Measurements from ENCODE around the gene C8A. TPM values are rescaled to one million over a fixed set of nuclear protein-coding genes. Genes with fewer than 3 reads are reported as not detected.

C8A gene
- polyA plus RNA-seq, 2 donors, result not detected

DNA sequence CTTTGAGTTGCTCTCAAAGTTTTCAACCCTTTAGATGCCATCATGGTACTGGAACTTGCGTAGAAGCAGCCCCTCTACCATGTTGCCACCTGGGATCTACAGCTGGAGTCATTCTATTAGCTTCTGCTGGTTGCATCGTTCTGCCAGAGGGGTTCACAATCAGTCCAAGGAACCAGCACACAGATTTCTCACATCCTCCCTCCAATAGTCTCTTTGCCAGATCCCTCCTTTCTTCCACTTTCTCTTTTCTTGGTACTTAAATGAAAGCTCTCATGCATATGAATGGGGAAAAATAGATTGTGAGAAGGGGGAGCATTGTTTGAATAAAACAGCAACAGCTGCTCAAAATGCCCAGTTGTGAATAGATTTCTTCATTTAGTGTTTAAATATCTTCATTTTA, 4.2 kb upstream of the C8A start:
- no peaks in the 10 kb centered on the region for H3K4me1 ChIP-seq (ENCODE audit: control insufficient read depth in 2 of 2, insufficient read depth in 2 of 2, low read length in 1 of 2)
- H3K27ac ChIP-seq (ENCODE audit: low read depth in 2 of 2, low read length in 1 of 2), result no peak overlapping the region
- no peaks in the 10 kb centered on the region for H3K27me3 ChIP-seq (ENCODE audit: control insufficient read depth in 1 of 2, insufficient read depth in 2 of 2, low read length in 2 of 2)
- no peaks in the 10 kb centered on the region for H3K9me3 ChIP-seq (ENCODE audit: control insufficient read depth in 2 of 2, insufficient read depth in 1 of 2, low read depth in 1 of 2, low read length in 1 of 2)
- H3K4me3 ChIP-seq (ENCODE audit: low read depth in 1 of 2, low read length in 2 of 2), result no peak overlapping the region
- WGBS, 2 donors, result 82 to 93% methylated on average over 2 of the region's 2 CpGs
- no peaks in the 10 kb centered on the region for H3K36me3 ChIP-seq (ENCODE audit: control insufficient read depth in 2 of 2, insufficient read depth in 2 of 2, low read length in 1 of 2)

DNA sequence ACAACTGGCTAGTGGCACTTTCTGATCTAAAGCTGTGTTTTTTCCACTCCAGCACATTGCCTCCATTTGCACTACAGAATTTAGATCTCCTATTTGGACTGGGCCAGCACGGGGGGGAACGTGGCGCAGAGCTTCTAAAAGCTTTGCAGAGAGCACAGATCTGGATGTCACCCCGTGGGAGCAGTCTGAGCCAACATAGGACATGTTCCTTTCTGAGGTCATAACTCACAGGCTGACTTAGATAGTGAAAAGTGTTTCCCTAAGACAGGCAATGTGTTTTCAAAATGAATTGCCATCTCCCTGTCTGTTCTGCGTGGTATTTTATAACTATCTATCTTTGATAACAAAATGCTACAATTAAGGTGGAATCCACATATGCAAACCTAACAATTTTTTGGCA, 3.7 kb upstream of the C8A start:
- no peaks in the 10 kb centered on the region for H3K4me1 ChIP-seq (ENCODE audit: control insufficient read depth in 2 of 2, insufficient read depth in 2 of 2, low read length in 1 of 2)
- H3K9me3 ChIP-seq (ENCODE audit: control insufficient read depth in 2 of 2, insufficient read depth in 1 of 2, low read depth in 1 of 2, low read length in 1 of 2), result no peaks in the 10 kb centered on the region
- no peaks in the 10 kb centered on the region for H3K36me3 ChIP-seq (ENCODE audit: control insufficient read depth in 2 of 2, insufficient read depth in 2 of 2, low read length in 1 of 2)
- no peak overlapping the region for H3K4me3 ChIP-seq (ENCODE audit: low read depth in 1 of 2, low read length in 2 of 2)
- WGBS, 2 donors, result 82 to 87% methylated on average over 5 of the region's 5 CpGs
- H3K27ac ChIP-seq (ENCODE audit: low read depth in 2 of 2, low read length in 1 of 2), result no peak overlapping the region
- H3K27me3 ChIP-seq (ENCODE audit: control insufficient read depth in 1 of 2, insufficient read depth in 2 of 2, low read length in 2 of 2), result no peaks in the 10 kb centered on the region

DNA sequence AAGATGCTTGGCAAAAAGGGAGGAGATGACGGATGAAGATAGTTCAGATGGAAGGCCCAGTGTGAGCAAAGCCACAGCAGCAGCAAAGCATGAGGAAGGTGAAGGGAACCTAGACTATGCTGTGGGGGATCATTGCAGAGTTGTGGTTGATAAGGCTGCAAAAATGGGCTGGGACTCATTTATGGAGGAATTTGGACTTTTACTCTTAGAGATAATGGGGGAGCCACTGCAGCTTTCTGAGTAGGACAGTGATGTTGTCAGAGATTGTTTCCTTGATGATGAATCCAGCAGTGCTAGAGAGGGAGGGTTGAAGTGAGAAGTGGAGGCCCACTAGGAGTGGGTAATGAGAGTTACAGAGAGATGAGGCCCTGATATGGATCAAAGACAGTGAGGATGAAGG, 2.1 kb upstream of the C8A start:
- no peak overlapping the region for H3K4me3 ChIP-seq (ENCODE audit: low read depth in 1 of 2, low read length in 2 of 2)
- 25 to 43% methylated on average over 1 of the region's 1 CpG for whole genome bisulfite sequencing, 2 donors
- no peaks in the 10 kb centered on the region for H3K4me1 ChIP-seq (ENCODE audit: control insufficient read depth in 2 of 2, insufficient read depth in 2 of 2, low read length in 1 of 2)
- H3K36me3 ChIP-seq (ENCODE audit: control insufficient read depth in 2 of 2, insufficient read depth in 2 of 2, low read length in 1 of 2), result no peaks in the 10 kb centered on the region
- no peaks in the 10 kb centered on the region for H3K27me3 ChIP-seq (ENCODE audit: control insufficient read depth in 1 of 2, insufficient read depth in 2 of 2, low read length in 2 of 2)
- H3K27ac ChIP-seq (ENCODE audit: low read depth in 2 of 2, low read length in 1 of 2), result no peak overlapping the region
- H3K9me3 ChIP-seq (ENCODE audit: control insufficient read depth in 2 of 2, insufficient read depth in 1 of 2, low read depth in 1 of 2, low read length in 1 of 2), result no peaks in the 10 kb centered on the region

DNA sequence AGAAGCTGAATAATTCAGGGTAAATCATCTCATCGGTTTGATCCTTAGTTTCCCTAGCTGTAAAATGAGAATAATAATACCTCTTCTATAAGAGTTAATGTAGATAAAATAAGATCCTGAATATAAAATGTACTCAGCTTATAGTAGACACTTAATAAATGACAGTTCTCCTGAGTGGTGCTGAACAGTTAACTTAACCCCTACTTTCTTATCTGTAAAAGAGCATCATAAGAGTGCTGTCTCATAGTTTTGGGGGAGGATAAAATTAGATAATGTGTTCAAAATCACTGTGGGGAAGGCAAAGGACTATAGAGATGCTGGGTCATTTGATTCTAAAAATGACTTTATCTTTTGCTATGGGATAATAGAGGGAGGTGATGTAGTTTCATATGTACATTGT, 593 bp downstream of the C8A start:
- no peaks in the 10 kb centered on the region for H3K27me3 ChIP-seq (ENCODE audit: control insufficient read depth in 1 of 2, insufficient read depth in 2 of 2, low read length in 2 of 2)
- H3K4me1 ChIP-seq (ENCODE audit: control insufficient read depth in 2 of 2, insufficient read depth in 2 of 2, low read length in 1 of 2), result no peaks in the 10 kb centered on the region
- H3K36me3 ChIP-seq (ENCODE audit: control insufficient read depth in 2 of 2, insufficient read depth in 2 of 2, low read length in 1 of 2), result no peaks in the 10 kb centered on the region
- no peak overlapping the region for H3K27ac ChIP-seq (ENCODE audit: low read depth in 2 of 2, low read length in 1 of 2)
- H3K4me3 ChIP-seq (ENCODE audit: low read depth in 1 of 2, low read length in 2 of 2), result no peak overlapping the region
- H3K9me3 ChIP-seq (ENCODE audit: control insufficient read depth in 2 of 2, insufficient read depth in 1 of 2, low read depth in 1 of 2, low read length in 1 of 2), result no peaks in the 10 kb centered on the region
- WGBS, 2 donors, result 70 to 89% methylated on average over 1 of the region's 1 CpG

DNA sequence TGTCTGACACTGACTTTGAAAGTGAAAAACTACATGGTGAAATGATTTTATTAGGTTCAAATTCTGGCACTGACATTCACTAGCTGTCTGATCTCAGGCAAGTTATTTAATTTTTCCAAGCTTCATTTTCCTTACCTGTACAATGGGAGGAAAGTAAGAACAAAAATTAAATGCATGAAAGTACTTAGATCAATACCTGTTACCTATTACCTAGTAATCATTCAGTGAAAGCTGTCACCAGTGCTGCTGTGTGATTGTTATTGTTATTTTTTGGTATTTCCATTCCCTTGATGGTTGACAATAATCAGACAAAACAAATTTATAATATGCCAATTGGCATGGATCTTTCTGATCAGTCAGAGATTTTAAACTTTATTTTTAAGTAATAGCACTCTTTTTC, 1.6 kb downstream of the C8A start:
- Histone ChIP-seq H3K4me3 (ENCODE audit: low read depth in 1 of 2, low read length in 2 of 2) (no peak overlapping the region), H3K27ac (ENCODE audit: low read depth in 2 of 2, low read length in 1 of 2) (no peak overlapping the region), H3K36me3 (ENCODE audit: control insufficient read depth in 2 of 2, insufficient read depth in 2 of 2, low read length in 1 of 2) (no peaks in the 10 kb centered on the region), H3K9me3 (ENCODE audit: control insufficient read depth in 2 of 2, insufficient read depth in 1 of 2, low read depth in 1 of 2, low read length in 1 of 2) (no peaks in the 10 kb centered on the region), H3K4me1 (ENCODE audit: control insufficient read depth in 2 of 2, insufficient read depth in 2 of 2, low read length in 1 of 2) (no peaks in the 10 kb centered on the region), H3K27me3 (ENCODE audit: control insufficient read depth in 1 of 2, insufficient read depth in 2 of 2, low read length in 2 of 2) (no peaks in the 10 kb centered on the region)

DNA sequence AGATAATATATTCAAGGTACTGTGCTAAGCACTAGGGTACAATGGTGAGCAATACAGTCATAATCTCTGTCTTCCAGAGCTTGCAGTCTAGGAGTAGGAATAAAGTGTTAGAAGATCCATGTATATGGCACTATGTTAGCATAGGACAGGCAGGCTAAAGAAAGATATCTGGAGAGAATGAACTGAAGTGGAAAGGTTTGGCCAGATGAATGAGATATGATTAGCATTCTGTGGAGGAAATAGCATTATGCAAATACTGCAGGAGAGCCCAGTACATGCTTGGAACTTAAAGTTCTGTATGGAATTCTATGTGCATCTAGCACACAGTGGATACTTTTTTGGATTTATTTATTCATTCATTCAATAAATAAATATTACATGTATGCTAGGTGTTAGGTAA, 4.7 kb downstream of the C8A start:
- Histone ChIP-seq H3K4me1 (ENCODE audit: control insufficient read depth in 2 of 2, insufficient read depth in 2 of 2, low read length in 1 of 2) (no peaks in the 10 kb centered on the region), H3K9me3 (ENCODE audit: control insufficient read depth in 2 of 2, insufficient read depth in 1 of 2, low read depth in 1 of 2, low read length in 1 of 2) (no peaks in the 10 kb centered on the region), H3K36me3 (ENCODE audit: control insufficient read depth in 2 of 2, insufficient read depth in 2 of 2, low read length in 1 of 2) (no peaks in the 10 kb centered on the region)

DNA sequence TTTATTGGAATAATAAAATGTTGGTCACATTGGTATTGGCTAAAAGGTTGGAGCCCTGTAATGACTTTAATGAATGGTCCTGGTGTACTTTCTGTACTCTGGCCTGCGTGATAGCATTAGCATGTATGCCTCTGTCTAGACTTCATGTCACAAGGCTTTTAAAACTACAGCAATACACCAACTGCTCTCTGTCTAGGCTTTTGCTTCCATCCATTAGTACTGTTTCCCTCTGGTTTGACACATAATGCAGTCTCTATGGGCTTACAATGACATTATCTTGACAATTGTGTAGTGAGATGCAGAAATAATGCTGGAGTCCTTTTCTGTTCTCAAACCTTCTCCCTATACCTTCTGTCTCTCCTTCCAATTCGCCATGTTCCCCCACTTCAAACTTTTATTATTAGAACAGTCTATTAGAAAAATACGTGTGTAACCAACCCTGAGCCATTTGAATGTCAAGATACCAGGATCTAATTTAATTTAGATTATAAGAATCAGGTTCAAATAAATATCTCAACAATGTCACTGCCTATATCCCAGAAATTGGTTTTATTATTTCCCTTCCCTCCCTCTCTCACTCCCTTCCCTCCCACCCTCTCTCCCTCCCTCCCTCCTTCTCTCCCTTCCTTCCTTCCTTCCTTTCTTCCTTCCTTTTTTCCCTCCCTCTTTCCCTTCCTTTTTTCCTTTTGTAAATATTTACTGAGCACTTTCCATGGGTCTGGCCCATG, 8.8 kb downstream of the C8A start:
- H3K9me3 ChIP-seq (ENCODE audit: control insufficient read depth in 2 of 2, insufficient read depth in 1 of 2, low read depth in 1 of 2, low read length in 1 of 2), result no peaks in the 10 kb centered on the region
- no peaks in the 10 kb centered on the region for H3K36me3 ChIP-seq (ENCODE audit: control insufficient read depth in 2 of 2, insufficient read depth in 2 of 2, low read length in 1 of 2)
- WGBS, 2 donors, result 75% methylated on average over 3 of the region's 3 CpGs
- no peak overlapping the region for H3K27ac ChIP-seq (ENCODE audit: low read depth in 2 of 2, low read length in 1 of 2)
- H3K27me3 ChIP-seq (ENCODE audit: control insufficient read depth in 1 of 2, insufficient read depth in 2 of 2, low read length in 2 of 2), result no peaks in the 10 kb centered on the region
- no peak overlapping the region for H3K4me3 ChIP-seq (ENCODE audit: low read depth in 1 of 2, low read length in 2 of 2)
- no peaks in the 10 kb centered on the region for H3K4me1 ChIP-seq (ENCODE audit: control insufficient read depth in 2 of 2, insufficient read depth in 2 of 2, low read length in 1 of 2)

More for the DNA sequence above, 4.7 kb downstream of the C8A start:
- no peak overlapping the region for H3K27ac ChIP-seq (ENCODE audit: low read depth in 2 of 2, low read length in 1 of 2)
- no peaks in the 10 kb centered on the region for H3K27me3 ChIP-seq (ENCODE audit: control insufficient read depth in 1 of 2, insufficient read depth in 2 of 2, low read length in 2 of 2)
- H3K4me3 ChIP-seq (ENCODE audit: low read depth in 1 of 2, low read length in 2 of 2), result no peak overlapping the region

DNA sequence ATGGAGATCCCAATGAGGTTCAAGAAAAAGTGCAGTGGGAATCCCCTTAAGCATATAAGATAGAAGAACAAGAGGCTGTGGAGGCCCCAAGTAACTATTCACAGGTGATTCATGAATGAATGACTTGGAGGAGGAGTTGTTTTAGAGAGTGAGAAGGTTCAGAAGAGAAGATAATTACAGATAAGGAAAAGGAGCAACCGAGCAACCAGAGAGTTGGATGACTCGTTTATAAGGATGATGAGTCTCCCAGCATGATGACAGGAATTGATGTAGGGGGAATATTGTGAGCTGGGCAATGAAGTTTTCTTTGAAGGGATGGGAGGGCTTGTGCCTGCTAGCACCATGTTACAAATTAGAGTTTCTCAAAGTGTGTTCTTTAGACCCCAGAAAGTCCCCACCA, 9.8 kb downstream of the C8A start:
- H3K27me3 ChIP-seq (ENCODE audit: control insufficient read depth in 1 of 2, insufficient read depth in 2 of 2, low read length in 2 of 2), result no peaks in the 10 kb centered on the region
- no peaks in the 10 kb centered on the region for H3K9me3 ChIP-seq (ENCODE audit: control insufficient read depth in 2 of 2, insufficient read depth in 1 of 2, low read depth in 1 of 2, low read length in 1 of 2)
- WGBS, 2 donors, result 62 to 64% methylated on average over 2 of the region's 2 CpGs
- no peaks in the 10 kb centered on the region for H3K36me3 ChIP-seq (ENCODE audit: control insufficient read depth in 2 of 2, insufficient read depth in 2 of 2, low read length in 1 of 2)
- H3K4me3 ChIP-seq (ENCODE audit: low read depth in 1 of 2, low read length in 2 of 2), result no peak overlapping the region
- H3K4me1 ChIP-seq (ENCODE audit: control insufficient read depth in 2 of 2, insufficient read depth in 2 of 2, low read length in 1 of 2), result no peaks in the 10 kb centered on the region
- no peak overlapping the region for H3K27ac ChIP-seq (ENCODE audit: low read depth in 2 of 2, low read length in 1 of 2)

DNA sequence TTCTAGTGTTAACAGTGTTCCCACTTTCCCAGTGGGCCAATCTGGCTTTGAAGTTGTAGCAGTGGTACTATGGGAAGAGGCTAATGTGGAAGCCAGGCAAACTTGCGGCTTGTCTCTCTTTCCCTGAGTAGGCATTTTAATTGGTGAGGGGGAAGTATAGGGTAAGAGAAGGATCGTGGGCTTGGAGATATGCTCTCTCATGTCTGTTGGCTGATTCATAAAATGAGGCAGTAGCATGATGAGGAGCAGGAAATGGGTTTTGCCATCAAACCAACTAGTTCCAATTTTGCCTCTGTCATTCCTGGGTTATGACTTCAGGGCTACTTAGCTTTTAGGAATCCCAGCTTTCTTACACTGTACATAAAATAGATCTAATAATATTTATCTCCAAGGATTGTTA, 12.1 kb downstream of the C8A start:
- Histone ChIP-seq H3K27me3 (ENCODE audit: control insufficient read depth in 1 of 2, insufficient read depth in 2 of 2, low read length in 2 of 2) (no peaks in the 10 kb centered on the region), H3K36me3 (ENCODE audit: control insufficient read depth in 2 of 2, insufficient read depth in 2 of 2, low read length in 1 of 2) (no peaks in the 10 kb centered on the region), H3K27ac (ENCODE audit: low read depth in 2 of 2, low read length in 1 of 2) (no peak overlapping the region), H3K9me3 (ENCODE audit: control insufficient read depth in 2 of 2, insufficient read depth in 1 of 2, low read depth in 1 of 2, low read length in 1 of 2) (no peaks in the 10 kb centered on the region), H3K4me3 (ENCODE audit: low read depth in 1 of 2, low read length in 2 of 2) (no peak overlapping the region), H3K4me1 (ENCODE audit: control insufficient read depth in 2 of 2, insufficient read depth in 2 of 2, low read length in 1 of 2) (no peaks in the 10 kb centered on the region)
- 65 to 81% methylated on average over 2 of the region's 2 CpGs for WGBS, 2 donors

DNA sequence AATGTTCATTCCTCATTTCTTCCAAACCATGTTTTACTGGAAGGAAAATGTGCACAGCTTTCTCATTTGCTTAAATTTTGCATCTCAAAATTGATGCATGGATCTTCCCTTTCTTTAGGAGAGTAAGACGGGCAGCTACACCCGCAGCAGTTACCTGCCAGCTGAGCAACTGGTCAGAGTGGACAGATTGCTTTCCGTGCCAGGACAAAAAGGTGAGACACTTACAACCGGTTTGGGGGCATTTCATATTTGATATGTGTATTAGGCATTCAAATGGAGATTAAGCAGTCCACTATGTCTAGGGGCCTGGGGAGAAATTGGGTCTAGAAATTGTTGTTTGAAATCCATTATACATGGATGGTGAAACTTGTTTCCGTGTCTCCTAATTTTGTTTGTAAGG, 12.9 kb downstream of the C8A start:
- H3K9me3 ChIP-seq (ENCODE audit: control insufficient read depth in 2 of 2, insufficient read depth in 1 of 2, low read depth in 1 of 2, low read length in 1 of 2), result no peaks in the 10 kb centered on the region
- no peaks in the 10 kb centered on the region for H3K27me3 ChIP-seq (ENCODE audit: control insufficient read depth in 1 of 2, insufficient read depth in 2 of 2, low read length in 2 of 2)
- no peaks in the 10 kb centered on the region for H3K4me1 ChIP-seq (ENCODE audit: control insufficient read depth in 2 of 2, insufficient read depth in 2 of 2, low read length in 1 of 2)
- no peak overlapping the region for H3K4me3 ChIP-seq (ENCODE audit: low read depth in 1 of 2, low read length in 2 of 2)
- H3K27ac ChIP-seq (ENCODE audit: low read depth in 2 of 2, low read length in 1 of 2), result no peak overlapping the region
- WGBS, 2 donors, result 54 to 61% methylated on average over 5 of the region's 5 CpGs
- no peaks in the 10 kb centered on the region for H3K36me3 ChIP-seq (ENCODE audit: control insufficient read depth in 2 of 2, insufficient read depth in 2 of 2, low read length in 1 of 2)
